Measurements from ENCODE around the gene DNMBP.
"Not testable (repeated sequence)": the region's sequence is repeated elsewhere in the genome, so short reads cannot be mapped to it uniquely, and the experiment has no call there.

DNMBP gene

DNA sequence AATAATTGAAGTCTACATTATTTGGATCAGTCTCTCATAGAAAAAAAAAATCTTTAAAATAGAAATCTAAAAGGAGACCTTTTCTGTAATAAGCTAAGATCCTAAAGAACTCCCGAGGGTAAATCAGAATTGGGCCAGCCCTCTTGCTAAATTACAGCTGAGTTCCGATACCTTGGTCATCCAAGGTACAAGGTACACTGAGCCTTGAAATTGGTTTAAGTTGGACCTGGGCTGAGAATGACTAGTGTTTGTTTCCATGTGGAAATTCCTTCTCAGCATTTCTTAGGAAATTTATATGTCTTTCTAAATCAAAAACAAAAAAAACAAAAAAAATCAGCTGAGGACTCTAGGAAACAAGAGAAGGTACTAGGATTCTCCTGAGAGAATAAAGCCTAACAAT is 64.9 kb downstream of the DNMBP start:
- no peak for DNase-seq (ENCODE audit: low read depth)
- TF ChIP-seq, protein P1, sequence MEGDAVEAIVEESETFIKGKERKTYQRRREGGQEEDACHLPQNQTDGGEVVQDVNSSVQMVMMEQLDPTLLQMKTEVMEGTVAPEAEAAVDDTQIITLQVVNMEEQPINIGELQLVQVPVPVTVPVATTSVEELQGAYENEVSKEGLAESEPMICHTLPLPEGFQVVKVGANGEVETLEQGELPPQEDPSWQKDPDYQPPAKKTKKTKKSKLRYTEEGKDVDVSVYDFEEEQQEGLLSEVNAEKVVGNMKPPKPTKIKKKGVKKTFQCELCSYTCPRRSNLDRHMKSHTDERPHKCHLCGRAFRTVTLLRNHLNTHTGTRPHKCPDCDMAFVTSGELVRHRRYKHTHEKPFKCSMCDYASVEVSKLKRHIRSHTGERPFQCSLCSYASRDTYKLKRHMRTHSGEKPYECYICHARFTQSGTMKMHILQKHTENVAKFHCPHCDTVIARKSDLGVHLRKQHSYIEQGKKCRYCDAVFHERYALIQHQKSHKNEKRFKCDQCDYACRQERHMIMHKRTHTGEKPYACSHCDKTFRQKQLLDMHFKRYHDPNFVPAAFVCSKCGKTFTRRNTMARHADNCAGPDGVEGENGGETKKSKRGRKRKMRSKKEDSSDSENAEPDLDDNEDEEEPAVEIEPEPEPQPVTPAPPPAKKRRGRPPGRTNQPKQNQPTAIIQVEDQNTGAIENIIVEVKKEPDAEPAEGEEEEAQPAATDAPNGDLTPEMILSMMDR (conservative IDR thresholded peaks at IDR 0.05; ENCODE audit: low read depth, low read length): no peak
- H3K4me3 ChIP-seq (ENCODE audit: low read depth, low read length): no peak overlapping the region

DNA sequence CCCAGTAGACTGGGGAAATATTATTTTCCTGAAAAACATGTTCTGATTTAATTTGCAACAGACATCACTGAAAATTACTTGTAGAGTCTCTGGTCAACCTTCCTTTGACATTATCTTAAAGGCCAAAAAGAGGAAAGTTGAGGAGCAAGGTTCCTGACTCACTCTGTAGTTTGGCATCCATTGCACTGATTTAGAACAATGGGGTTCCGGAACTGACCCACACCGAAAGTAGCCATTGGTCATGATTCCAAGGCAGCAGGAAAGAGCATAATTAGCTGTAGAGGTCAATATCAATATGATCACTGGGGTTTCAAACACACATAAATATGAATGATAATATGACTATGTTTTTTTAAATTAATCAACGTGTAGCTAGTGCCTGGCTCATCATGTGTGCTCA is 65.8 kb downstream of the DNMBP start:
- TF ChIP-seq, protein P1 (conservative IDR thresholded peaks at IDR 0.05; ENCODE audit: low read depth, low read length): no peak
- no peak for DNase-seq (ENCODE audit: low read depth)
- H3K4me3 ChIP-seq (ENCODE audit: low read depth, low read length): no peak overlapping the region

DNA sequence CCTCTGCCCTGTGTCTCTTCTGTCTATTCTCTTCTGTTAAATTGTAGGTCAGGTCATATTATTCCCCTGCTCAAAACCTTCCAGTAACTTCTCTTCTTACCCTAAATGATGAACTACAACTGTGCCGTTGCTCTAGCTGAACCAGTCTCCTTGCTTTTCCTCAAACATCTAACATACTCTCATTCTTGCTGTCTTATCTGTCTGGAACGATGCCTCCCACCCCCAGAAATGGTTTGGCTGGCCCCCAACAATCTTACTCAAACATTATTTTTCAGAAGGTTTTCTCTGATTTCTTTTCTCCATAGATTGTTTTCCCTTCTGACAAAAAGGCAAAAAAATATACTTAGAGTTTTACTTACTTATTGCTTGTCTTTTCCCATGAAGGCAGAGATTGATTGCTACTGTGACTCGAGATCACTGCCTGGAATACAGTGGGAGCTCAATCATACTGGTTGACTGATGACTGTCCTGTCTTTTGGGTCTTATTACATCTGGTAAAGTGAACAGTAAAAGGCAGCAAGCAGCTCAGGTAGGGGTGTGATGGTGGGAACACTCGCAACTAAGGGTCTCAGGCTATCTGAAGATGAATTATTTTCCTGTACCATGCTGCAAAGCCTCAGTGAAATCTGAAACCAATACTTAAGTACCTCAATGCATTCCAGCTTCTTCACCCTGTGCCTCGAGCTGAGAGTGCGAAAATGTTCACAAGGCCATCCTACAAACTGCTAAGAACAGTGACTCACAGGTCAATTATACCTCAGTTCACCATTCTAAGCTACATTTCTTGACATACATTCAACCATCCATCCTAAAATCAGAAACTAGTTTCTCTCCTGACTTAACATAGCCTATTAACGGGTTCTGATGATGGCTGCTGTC is 67.6 kb downstream of the DNMBP start:
- TF ChIP-seq, protein P1 (conservative IDR thresholded peaks at IDR 0.05; ENCODE audit: low read depth, low read length): no peak
- peak; percentile 98 for DNase-seq (ENCODE audit: low read depth)
- peak overlapping the region; percentile 18 for H3K4me3 ChIP-seq (ENCODE audit: low read depth, low read length)

DNA sequence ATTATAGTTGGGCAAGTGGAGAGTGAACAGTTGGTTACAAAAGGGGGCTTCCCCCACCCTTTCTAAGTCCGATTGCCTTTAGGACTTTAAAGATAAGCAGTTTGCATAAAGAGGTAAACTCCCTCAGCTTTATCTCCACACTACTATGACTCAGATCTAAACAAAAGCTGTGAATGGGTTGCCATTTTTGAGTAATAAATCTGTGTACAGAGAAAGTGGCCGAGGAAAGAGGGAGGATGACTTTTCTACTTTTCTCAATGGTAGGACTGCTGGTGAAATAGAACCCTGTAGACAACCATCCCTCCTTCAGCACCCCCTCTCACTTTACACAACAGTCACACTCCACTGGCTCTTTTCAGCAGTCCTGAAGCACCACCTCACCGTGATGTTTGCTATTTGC is 71.2 kb downstream of the DNMBP start:
- TF ChIP-seq, protein P1 (conservative IDR thresholded peaks at IDR 0.05; ENCODE audit: low read depth, low read length): no peak
- H3K4me3 ChIP-seq (ENCODE audit: low read depth, low read length): no peak overlapping the region
- DNase-seq (ENCODE audit: low read depth): peak; percentile 41

DNA sequence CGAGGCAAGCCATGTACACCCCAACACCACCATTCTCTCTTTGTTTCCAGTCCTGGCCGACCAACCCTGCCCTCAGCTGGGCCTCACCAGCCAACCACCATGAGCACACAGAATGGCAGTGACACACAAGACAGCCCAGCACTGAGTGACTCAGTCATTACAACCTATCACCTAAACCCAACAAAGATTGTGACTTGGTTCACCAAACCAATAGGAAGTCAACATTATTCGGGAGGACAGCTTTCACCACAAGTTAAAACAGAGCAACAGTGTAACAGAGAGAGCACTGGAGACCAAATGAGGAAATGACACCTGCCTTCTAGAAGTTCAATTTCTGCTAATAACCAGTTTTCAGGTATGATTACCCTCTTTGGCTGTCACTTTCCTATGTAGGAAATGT is 72.1 kb downstream of the DNMBP start:
- H3K4me3 ChIP-seq (ENCODE audit: low read depth, low read length): no peak overlapping the region
- DNase-seq (ENCODE audit: low read depth): no peak
- TF ChIP-seq, protein P1 (conservative IDR thresholded peaks at IDR 0.05; ENCODE audit: low read depth, low read length): no peak

DNA sequence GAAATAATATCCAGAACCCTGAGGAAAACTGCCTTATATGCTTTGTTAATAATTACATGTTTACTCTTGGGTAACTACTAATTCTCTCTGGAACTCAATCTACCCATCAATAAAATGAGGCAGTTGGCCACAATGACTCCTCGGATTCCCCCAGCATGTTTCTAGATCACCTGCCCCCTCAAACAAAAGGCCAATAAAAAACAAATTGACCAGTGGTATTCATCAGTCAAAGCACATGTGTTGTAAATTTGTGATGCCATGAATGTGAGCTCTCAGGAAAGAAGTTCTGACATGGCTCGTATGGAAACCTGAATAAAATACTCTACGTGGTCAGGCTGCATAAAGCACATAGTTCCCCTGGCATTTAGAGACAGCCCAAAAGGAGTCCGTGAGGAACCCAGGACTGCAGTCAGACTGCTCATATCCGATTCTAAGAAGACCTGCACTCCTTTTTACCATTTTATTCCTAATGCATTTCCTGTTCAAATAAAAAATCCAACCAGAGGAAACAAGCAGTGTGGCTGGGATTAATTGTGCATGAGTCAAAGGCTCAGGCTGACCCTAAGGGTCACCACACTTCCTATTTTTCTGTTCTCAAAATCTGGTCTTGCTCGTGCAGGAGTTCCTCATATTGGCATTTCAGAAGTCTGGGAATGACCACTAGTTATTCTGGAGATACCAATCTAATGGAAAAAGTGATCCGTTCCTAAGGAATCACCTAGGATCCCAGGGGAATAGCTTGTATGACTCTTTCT is 77.4 kb downstream of the DNMBP start:
- DNase-seq (ENCODE audit: low read depth); H3K4me3 ChIP-seq (ENCODE audit: low read depth, low read length): not testable (repeated sequence)

DNA sequence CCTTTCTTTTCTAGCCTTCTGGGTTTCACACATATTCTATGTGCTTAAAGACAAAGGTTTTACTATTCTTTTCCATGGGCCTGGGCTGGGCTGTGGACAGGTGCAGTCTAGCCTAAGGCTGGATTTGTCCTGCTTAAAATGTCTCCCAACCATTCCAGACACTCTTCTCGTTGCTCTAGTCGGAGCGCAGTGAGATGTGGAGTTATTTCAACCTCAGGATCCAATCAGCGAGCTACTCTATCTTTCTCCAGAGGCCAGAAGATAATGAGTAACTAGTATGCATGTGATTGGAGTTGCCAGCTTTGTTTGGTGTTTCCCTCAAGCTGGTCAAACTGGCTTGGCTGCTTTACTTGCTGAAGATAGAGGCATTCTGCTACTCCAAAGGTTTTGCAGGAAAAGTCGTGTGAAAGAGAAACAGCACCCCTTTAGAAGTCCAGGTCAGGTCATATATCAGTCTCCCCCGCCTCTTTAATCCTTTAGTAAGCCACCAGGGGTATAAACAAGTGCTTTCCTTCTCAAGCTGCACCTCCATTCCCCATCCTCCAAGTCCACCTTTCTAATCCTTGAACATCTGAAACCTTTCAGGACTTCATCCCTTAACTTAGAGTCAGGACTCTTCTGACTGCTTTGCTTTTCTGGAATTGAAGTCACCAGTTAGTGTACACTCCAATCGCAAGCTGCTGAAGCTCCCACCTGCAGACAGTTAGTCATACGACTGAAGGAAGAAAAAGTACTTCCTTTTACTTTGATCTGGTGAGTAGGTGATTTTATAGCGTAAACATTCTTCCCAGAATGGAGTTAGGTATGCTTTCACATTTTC is 78.8 kb downstream of the DNMBP start:
- H3K4me3 ChIP-seq (ENCODE audit: low read depth, low read length): no peak overlapping the region
- TF ChIP-seq, protein P1 (conservative IDR thresholded peaks at IDR 0.05; ENCODE audit: low read depth, low read length): no peak
- DNase-seq (ENCODE audit: low read depth): peak; percentile 44
